Activated CD8-positive, alpha-beta T cell treated with anti-CD3 and anti-CD28 coated beads for 36 hours (primary cell): ENCODE measurements around the gene PLEKHM3. TPM values are rescaled to one million over a fixed set of nuclear protein-coding genes. Genes with fewer than 3 reads are reported as not detected.

Experiments
- ATAC-seq: fragments of 200-7000 bp; cut with Tn5 transposase; one replicate; pipeline ENCODE4 v1.10.0; 2021; ENCODE audit warnings: mild to moderate bottlenecking, moderate library complexity
- CTCF ChIA-PET: fragments of 350-600 bp; sonication (Branson Sonifier 250); formaldehyde crosslinking; loops from one replicate; lab custom pipeline; 2021; ENCODE audit warnings: antibody characterized with exemption; lab: Charles Lee
- POLR2A ChIA-PET: fragments of 350-600 bp; sonication (Branson Sonifier 250); formaldehyde crosslinking; loops from one replicate; lab custom pipeline; 2021; ENCODE audit warnings: antibody characterized with exemption; lab: Charles Lee
- DNase-seq: peaks from one replicate; pipeline ENCODE4 v3.0.0-alpha.2; 2020
- H3K27ac Mint-ChIP-seq: one replicate; pipeline ENCODE4 v1.8.0; 2021; ENCODE audit warnings: mild to moderate bottlenecking, mixed read lengths
- H3K27me3 Mint-ChIP-seq: one replicate; pipeline ENCODE4 v1.8.0; 2021; ENCODE audit warnings: mixed read lengths
- H3K36me3 Mint-ChIP-seq: one replicate; pipeline ENCODE4 v1.8.0; 2021; ENCODE audit warnings: low read depth, mixed read lengths
- H3K4me1 Mint-ChIP-seq: one replicate; pipeline ENCODE4 v1.8.0; 2021; ENCODE audit warnings: low read depth, mixed read lengths
- H3K4me3 Mint-ChIP-seq: one replicate; pipeline ENCODE4 v1.8.0; 2021; ENCODE audit warnings: mild to moderate bottlenecking, moderate library complexity, mixed read lengths
- H3K9me3 Mint-ChIP-seq: one replicate; pipeline ENCODE4 v1.8.0; 2021; ENCODE audit warnings: mixed read lengths
- CTCF ChIP-seq: fragments of 200-600 bp; IDR thresholded peaks from one replicate; pipeline ENCODE4 v1.8.0; 2022; ENCODE audit warnings: antibody characterized with exemption, mild to moderate bottlenecking
- intact Hi-C: fragments of 100-400 bp; cut with micrococcal nuclease; formaldehyde crosslinking; loops from one replicate; pipeline ENCODE4 v1.10.0; 2022
- total RNA-seq, 2 experiments: library from RNA; stranded (reverse); gene quantifications; one replicate each; pipeline ENCODE4 v1.2.3, GENCODE V29; 2021

The PLEKHM3 gene
- 1 to 10 TPM; 4.5 to 4.7 TPM for total RNA-seq

GRCh38 chr2:208025037-208025813 is at the start of gene PLEKHM3:
PLEKHM3 (minus strand) TSS chr2:208025527; CDS start chr2:208001639, 23,888 bp downstream.
- Mint-ChIP-seq H3K9me3 (peaks cover 2% of the 10 kb centered on the region), H3K27ac (peak within 1 kb of the TSS; percentile 93), H3K4me1 (peaks cover 18% of the 10 kb centered on the region), H3K4me3 (peak within 1 kb of the TSS; percentile 83), H3K27me3 (no peaks in the 10 kb centered on the region), H3K36me3 (no peaks in the 10 kb centered on the region)
- ATAC-seq = peak; percentile 86
- no peak for TF ChIP-seq CTCF
- ChIA-PET POLR2A (interaction anchor here (0.8 to 1.4 kb wide), 4 partner anchors 7 to 331 kb away, joined by 3 to 5 read pairs (median 3); no protein-coding TSS in a partner anchor), CTCF (interaction anchor here (1.1 to 2.4 kb wide), 6 partner anchors 8 to 398 kb away, joined by 3 to 18 read pairs (median 4); partner anchors contain the start of gene FZD5)
- DNase-seq = peak; percentile 82
- intact Hi-C loops = loop anchor here (5.0 kb wide), 1 partner anchor 258 kb away; the partner anchor contains the start of gene FZD5

GRCh38 chr2:208074610-208075356 is 49.5 kb upstream of the PLEKHM3 start:
- POLR2A ChIA-PET = no interaction called here
- DNase-seq (no peak), ATAC-seq (no peak)
- Mint-ChIP-seq H3K4me1 (no peaks in the 10 kb centered on the region), H3K4me3 (no peak overlapping the region), H3K27me3 (peaks cover 6% of the 10 kb centered on the region), H3K27ac (no peak overlapping the region), H3K36me3 (no peaks in the 10 kb centered on the region), H3K9me3 (no peaks in the 10 kb centered on the region)
- TF ChIP-seq CTCF = no peak
- intact Hi-C loops = no loop called here
- CTCF ChIA-PET = interaction anchor here (1.5 to 2.3 kb wide), 2 partner anchors 326 to 329 kb away, joined by 5 to 10 read pairs; no protein-coding TSS in a partner anchor

GRCh38 chr2:208072250-208072892 is 47.0 kb upstream of the PLEKHM3 start:
- Mint-ChIP-seq H3K27me3 (peaks cover 4% of the 10 kb centered on the region), H3K4me1 (no peaks in the 10 kb centered on the region), H3K9me3 (no peaks in the 10 kb centered on the region), H3K27ac (no peak overlapping the region), H3K36me3 (no peaks in the 10 kb centered on the region), H3K4me3 (no peak overlapping the region)
- intact Hi-C loops = no loop called here
- peak; percentile 71 for DNase-seq
- POLR2A ChIA-PET = no interaction called here
- ATAC-seq = peak; percentile 74
- CTCF ChIA-PET = interaction anchor here (0.6 to 3.4 kb wide), 21 partner anchors 9 to 446 kb away, joined by 3 to 36 read pairs (median 4); no protein-coding TSS in a partner anchor
- TF ChIP-seq CTCF = peak; percentile 81

GRCh38 chr2:208069186-208069585 is 43.9 kb upstream of the PLEKHM3 start:
- intact Hi-C loops = no loop called here
- POLR2A ChIA-PET = no interaction called here
- ATAC-seq (no peak), DNase-seq (no peak)
- no peak for TF ChIP-seq CTCF
- CTCF ChIA-PET = interaction anchor here (1.4 to 2.3 kb wide), 2 partner anchors 28 to 323 kb away, joined by 3 to 6 read pairs; no protein-coding TSS in a partner anchor
- H3K36me3 Mint-ChIP-seq = no peaks in the 10 kb centered on the region
- no peaks in the 10 kb centered on the region for H3K4me1 Mint-ChIP-seq
- no peaks in the 10 kb centered on the region for H3K9me3 Mint-ChIP-seq
- H3K27me3 Mint-ChIP-seq = peaks cover 3% of the 10 kb centered on the region
- no peak overlapping the region for H3K4me3 Mint-ChIP-seq
- no peak overlapping the region for H3K27ac Mint-ChIP-seq
